Adrenal gland (tissue), 5 donors: ENCODE results near the gene CNTNAP2.

Experiments used
- CTCF ChIP-seq, 6 experiments: fragments of 450-650 bp in 4 of 6; fragments of 200-600 bp in 2 of 6; sonication (generic) in 1 of 6; IDR thresholded peaks; 1 replicate in 5 of 6; 2 replicates in 1 of 6; pipeline versions ENCODE4 v1.5.1 to v1.8.0; 2016 to 2021; ENCODE audit warnings: antibody characterized with exemption in 6 of 6, mild to moderate bottlenecking in 2 of 6, moderate library complexity in 1 of 6
- POLR2A ChIP-seq, 2 donors: fragments of 450-650 bp; IDR thresholded peaks; one replicate each; pipeline ENCODE4 v1.6.1; 2017; ENCODE audit warnings: antibody characterized with exemption in 2 of 2, mild to moderate bottlenecking in 2 of 2, moderate library complexity in 1 of 2
- donor health status: DM: no; HTN: no; CAD: no.

DNA sequence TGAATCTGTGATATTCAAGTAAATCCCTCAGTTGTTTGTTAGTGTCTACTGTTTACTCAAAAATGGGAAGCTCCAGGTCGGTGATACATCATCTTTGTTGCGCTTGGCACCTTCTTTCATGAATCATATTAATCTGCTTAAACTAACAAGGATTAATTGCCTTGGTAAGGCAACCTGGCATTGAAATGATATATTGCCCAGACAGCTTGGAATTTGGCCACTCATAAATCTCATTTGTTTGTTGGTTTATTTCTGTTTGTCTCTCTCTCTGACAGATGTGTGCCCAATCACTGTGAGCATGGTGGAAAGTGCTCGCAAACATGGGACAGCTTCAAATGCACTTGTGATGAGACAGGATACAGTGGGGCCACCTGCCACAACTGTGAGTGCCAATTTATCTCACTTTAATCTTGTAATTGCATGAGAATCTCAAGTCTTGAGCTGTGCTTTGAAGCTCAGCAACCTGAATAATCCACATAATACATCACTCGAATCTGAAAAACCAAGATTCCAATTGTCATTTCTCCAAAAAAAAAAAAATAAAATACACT is 1369.1 kb downstream of the CNTNAP2 start:
- TF ChIP-seq CTCF (IDR thresholded peaks at IDR 0.05) = no peak
- TF ChIP-seq POLR2A (IDR thresholded peaks at IDR 0.05) = no peak
